Large intestine (tissue), 3 donors: ENCODE measurements around the gene AOX1. TPM values are rescaled to one million over a fixed set of nuclear protein-coding genes. Genes with fewer than 3 reads are reported as not detected.

Source experiments
- DNase-seq, 2 donors: peaks; one replicate each; pipeline versions ENCODE4 v3.0.0 to v3.0.0-alpha.2; 2013
- H3K27ac ChIP-seq: one replicate; pipeline ENCODE4 v1.5.1; 2013; ENCODE audit warnings: low read length
- H3K27me3 ChIP-seq: 2 replicates; pipeline ENCODE4 v1.6.1; 2013; ENCODE audit warnings: low read length; ENCODE audit not compliant: control insufficient read depth, insufficient read depth
- H3K36me3 ChIP-seq: 2 replicates; pipeline ENCODE4 v1.6.1; 2013; ENCODE audit warnings: low read length; ENCODE audit not compliant: control insufficient read depth, insufficient read depth
- H3K4me1 ChIP-seq: one replicate; pipeline ENCODE4 v1.6.1; 2013; ENCODE audit warnings: low read length; ENCODE audit not compliant: control insufficient read depth, insufficient read depth
- H3K4me3 ChIP-seq: one replicate; pipeline ENCODE4 v1.5.1; 2013; ENCODE audit warnings: low read length
- H3K9me3 ChIP-seq: one replicate; pipeline ENCODE4 v1.6.1; 2013; ENCODE audit warnings: mild to moderate bottlenecking, low read depth, low read length, moderate library complexity; ENCODE audit not compliant: control insufficient read depth
- WGBS: methylation state at CpG from one replicate; pipeline ENCODE4 v1.1.5; 2013; ENCODE audit warnings: low lambda C conversion rate; ENCODE audit not compliant: insufficient coverage; 5-methylcytosine and 5-hydroxymethylcytosine counted together
- polyA plus RNA-seq: library from polyadenylated mRNA; unstranded; fragments of 120-200 nt; gene quantifications from one replicate; pipeline ENCODE4 v1.2.1, GENCODE V29; 2013

AOX1 gene
- polyA plus RNA-seq, 1 donor: 6.4 TPM

DNA sequence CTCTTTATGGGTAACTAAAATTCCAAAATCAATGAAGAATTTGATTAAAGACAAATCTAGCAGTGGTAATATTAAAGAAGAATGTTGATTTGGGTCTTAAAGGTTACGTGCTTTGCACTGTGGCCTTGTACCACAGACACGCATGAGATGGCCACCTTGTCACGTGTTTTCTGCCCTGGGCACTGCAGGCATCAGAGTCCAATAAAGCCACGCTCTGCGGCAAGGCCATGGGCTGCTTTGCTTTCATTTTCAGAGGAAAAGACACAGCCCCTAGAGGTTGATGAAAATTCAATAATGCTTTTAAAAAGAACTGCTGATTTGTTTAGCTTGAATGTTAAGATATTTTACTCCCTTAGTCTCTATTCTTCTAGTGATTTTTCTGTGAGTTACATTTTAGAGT lies 30.4 kb downstream of the AOX1 start:
- Histone ChIP-seq H3K4me3 (no peak overlapping the region), H3K27me3 (no peaks in the 10 kb centered on the region), H3K27ac (no peak overlapping the region), H3K4me1 (peaks cover 6% of the 10 kb centered on the region), H3K36me3 (no peaks in the 10 kb centered on the region), H3K9me3 (no peaks in the 10 kb centered on the region)
- WGBS: no CpG with 5 or more reads among the region's 5 CpGs
- peak in 1 of 2 donors; percentile 38 for DNase-seq

DNA sequence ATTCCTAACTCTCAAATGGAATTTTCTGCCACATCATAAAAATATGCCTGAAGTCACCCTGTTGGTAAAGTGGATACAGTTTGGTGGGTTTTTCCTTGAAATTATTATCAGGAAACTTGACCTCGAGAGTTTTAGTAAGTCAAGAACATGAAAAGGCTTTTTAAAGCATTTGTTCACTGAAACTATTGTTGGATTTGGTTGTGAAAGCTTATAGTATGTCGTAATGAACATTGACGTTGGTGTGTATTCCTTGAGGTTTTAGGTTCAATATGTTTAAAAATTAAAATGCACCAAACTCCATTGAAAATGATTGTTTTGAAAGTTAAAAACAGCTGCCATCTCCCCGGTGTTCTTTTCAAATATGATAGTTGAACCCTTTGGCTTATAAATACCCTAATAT lies 30.8 kb downstream of the AOX1 start:
- WGBS: 92% methylated on average over 2 of the region's 4 CpGs
- no peaks in the 10 kb centered on the region for H3K27me3 ChIP-seq
- no peak overlapping the region for H3K27ac ChIP-seq
- peaks cover 6% of the 10 kb centered on the region for H3K4me1 ChIP-seq
- no peaks in the 10 kb centered on the region for H3K9me3 ChIP-seq
- H3K36me3 ChIP-seq: no peaks in the 10 kb centered on the region
- no peak for DNase-seq
- no peak overlapping the region for H3K4me3 ChIP-seq

DNA sequence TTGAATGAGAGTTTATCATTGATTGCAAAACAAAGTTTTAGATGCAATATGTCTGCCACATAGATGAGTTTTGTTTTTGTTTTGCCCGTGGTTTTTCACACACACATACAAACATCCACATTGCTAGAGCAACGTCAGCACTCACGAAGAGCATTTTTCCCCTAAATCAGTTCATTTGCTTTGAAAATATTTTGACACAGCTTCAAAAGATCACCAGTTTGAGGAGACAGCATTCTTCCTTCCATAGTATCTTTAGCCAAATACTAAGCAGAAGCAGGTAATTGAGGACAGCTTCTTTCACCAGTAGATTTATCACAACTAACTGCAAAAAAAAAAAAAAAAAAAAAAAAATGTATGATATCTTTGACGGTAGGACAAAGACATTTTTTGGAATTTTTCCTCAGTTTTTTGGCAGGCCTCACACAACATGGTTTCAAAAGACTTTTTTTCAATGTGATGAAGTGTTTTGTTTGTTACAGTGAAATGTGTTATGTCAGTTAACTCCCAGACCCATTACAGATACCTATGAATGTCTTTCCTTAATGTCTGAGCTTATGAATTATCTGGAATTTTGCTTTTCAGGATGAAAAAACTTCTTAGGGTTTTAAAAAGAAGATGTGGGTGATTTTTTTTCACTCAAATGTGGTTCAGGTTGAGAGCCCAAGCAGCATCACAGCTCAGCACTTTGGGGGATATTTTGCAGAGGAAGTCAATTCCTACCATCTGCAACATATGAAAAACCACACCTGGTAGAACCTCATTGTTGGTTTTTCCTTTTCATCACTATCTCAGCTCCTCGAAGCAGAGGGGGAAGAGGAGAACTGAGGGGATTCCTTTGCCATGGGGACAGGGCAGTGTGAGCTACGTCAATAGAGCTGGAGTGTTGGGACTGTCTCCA lies 31.6 kb downstream of the AOX1 start:
- Histone ChIP-seq H3K36me3 (no peaks in the 10 kb centered on the region), H3K9me3 (no peaks in the 10 kb centered on the region), H3K27me3 (no peaks in the 10 kb centered on the region), H3K27ac (no peak overlapping the region), H3K4me3 (no peak overlapping the region), H3K4me1 (peaks cover 6% of the 10 kb centered on the region)
- DNase-seq: no peak
- WGBS: no CpG with 5 or more reads among the region's 6 CpGs

DNA sequence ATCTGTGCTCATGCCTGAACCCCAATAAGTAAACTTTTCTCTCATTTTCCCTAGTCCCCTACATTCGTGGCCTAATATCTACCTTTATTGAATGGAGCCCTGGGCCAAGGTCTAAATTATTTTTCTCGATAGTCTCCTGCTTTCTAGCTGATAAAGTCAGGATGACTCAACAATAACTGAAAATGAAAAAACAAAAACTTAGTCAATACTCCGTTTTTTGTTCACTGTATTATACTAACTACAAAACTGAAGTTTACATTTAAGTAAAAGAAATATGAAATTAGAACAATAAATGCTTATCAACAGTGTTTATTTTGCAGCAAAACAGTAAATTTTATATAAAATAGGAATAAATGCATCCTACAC lies 32.2 kb downstream of the AOX1 start:
- H3K27ac ChIP-seq: no peak overlapping the region
- no peak overlapping the region for H3K4me3 ChIP-seq
- DNase-seq: no peak
- 84% methylated on average over 3 of the region's 3 CpGs for WGBS
- no peaks in the 10 kb centered on the region for H3K36me3 ChIP-seq
- H3K27me3 ChIP-seq: no peaks in the 10 kb centered on the region
- peaks cover 6% of the 10 kb centered on the region for H3K4me1 ChIP-seq
- no peaks in the 10 kb centered on the region for H3K9me3 ChIP-seq

DNA sequence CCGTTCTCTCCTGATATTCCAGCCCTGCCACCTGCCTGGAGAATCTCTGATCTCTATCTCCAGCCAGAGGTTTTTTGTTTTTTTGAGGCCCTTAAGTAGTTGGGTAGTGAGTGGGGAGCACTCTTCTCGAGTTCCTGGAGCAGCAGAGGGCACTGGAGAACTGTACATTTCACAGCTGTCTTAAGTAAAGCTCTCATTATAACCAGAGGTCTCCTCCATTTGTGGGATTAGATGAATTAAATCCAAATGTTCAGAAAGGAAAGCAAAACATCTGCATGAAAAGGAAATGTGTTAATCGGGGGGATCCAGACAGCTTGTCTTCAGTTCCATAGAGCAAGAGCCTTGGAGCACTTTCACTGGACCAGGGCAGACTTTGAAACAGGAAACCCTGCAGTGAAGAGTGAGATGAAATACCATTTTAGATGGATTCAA lies 32.8 kb downstream of the AOX1 start:
- peak in 1 of 2 donors; percentile 61 for DNase-seq
- Histone ChIP-seq H3K4me1 (peaks cover 6% of the 10 kb centered on the region), H3K27ac (no peak overlapping the region), H3K4me3 (no peak overlapping the region), H3K36me3 (no peaks in the 10 kb centered on the region), H3K27me3 (no peaks in the 10 kb centered on the region), H3K9me3 (no peaks in the 10 kb centered on the region)
- 30% methylated on average over 2 of the region's 3 CpGs for WGBS

DNA sequence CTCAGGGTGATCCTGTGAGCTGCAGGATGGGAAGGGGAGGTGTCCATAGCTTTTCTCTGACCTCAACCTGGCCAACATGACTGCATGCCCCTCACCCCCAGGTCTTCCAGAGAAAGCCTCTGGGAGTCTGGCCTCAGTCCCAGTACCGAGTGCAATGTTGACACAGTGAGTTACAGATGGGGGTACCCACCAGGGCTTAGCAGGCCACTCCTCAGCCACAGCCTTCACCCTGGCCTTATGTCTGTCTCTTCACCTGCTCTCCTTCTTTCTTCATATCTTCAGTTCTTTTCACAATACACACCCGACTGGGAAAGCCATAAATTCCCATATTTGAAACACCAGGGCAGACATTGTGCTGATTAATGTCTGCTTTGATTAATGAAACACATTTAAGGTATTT lies 33.5 kb downstream of the AOX1 start:
- Histone ChIP-seq H3K27me3 (no peaks in the 10 kb centered on the region), H3K4me3 (no peak overlapping the region), H3K27ac (no peak overlapping the region), H3K4me1 (peaks cover 6% of the 10 kb centered on the region), H3K9me3 (no peaks in the 10 kb centered on the region), H3K36me3 (no peaks in the 10 kb centered on the region)
- 13% methylated on average over 1 of the region's 2 CpGs for WGBS
- peak in 1 of 2 donors; percentile 24 for DNase-seq

DNA sequence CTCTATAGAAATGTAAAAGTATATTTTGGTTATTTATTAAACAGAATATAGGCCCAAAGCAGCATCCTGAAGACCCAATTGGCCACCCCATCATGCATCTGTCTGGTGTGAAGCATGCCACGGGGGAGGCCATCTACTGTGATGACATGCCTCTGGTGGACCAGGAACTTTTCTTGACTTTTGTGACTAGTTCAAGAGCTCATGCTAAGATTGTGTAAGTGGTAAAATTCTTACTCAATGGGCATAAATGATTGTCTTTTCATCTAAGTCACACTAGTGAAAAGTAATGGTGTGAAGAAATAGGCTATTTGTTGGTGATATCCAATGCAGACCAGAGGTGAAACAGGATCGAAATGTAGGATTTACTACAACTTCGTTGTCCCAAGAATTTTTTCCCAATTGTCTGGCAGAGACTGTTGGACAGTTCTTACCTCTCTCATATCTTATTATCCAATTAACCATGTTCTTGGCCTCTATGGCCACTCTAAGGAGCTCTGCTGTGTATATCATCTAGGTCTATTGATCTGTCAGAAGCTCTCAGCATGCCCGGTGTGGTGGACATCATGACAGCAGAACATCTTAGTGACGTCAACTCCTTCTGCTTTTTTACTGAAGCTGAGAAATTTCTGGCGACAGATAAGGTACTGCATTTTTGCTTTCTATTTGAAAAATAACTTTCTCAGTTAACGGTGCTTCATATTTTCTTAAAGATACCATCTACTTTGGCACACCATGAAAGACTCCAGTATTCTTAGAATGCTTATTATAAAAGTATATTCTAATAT lies 35.0 kb downstream of the AOX1 start:
- Histone ChIP-seq H3K27ac (no peak overlapping the region), H3K4me1 (peaks cover 6% of the 10 kb centered on the region), H3K4me3 (no peak overlapping the region), H3K9me3 (no peaks in the 10 kb centered on the region), H3K36me3 (no peaks in the 10 kb centered on the region), H3K27me3 (no peaks in the 10 kb centered on the region)
- WGBS: 89% methylated on average over 4 of the region's 7 CpGs
- DNase-seq: no peak

DNA sequence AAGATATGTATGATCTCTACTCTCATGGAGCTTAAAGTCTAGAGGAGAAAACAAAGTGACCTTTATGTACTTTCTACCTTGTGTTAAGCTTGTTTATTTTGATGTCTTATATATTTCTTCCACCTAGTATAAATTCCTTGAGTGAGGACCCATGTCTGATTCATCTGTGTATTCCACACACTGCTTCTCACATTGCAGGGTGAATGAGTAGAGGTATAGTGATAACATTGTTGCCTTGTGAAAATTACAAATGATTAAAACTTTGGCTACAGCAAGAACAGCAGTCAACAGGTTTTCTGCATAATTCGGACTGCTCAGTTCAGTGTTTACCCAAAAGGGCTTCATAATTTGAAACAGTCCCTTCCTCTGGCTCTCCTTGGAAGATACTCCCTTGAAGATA lies 36.3 kb downstream of the AOX1 start:
- no peak for DNase-seq
- Histone ChIP-seq H3K27ac (no peak overlapping the region), H3K4me3 (no peak overlapping the region), H3K4me1 (peaks cover 6% of the 10 kb centered on the region), H3K27me3 (no peaks in the 10 kb centered on the region), H3K9me3 (no peaks in the 10 kb centered on the region), H3K36me3 (no peaks in the 10 kb centered on the region)
- no CpG with 5 or more reads among the region's 1 CpG for WGBS

DNA sequence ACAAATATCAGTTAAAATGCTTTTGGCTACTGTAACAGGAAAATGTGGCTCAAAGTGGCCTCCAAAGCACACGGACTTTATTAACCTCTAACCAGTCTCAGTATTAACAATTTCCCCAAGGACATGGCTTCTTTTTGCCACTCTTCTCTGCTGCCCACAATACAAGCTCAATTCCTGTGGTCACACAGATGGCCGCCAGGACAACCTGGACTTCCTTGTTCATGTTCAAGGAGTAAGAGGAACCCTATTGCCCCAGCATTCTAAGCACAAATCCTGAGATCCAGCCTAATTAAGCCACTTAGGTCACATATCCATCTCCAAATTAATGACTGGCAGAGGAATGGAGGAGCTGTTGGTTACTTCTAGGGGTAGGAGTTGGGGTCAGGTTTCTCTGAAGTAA lies 38.2 kb downstream of the AOX1 start:
- WGBS: 100% methylated on average over 1 of the region's 2 CpGs
- Histone ChIP-seq H3K4me3 (no peak overlapping the region), H3K27ac (no peak overlapping the region), H3K4me1 (peaks cover 5% of the 10 kb centered on the region), H3K9me3 (no peaks in the 10 kb centered on the region), H3K36me3 (no peaks in the 10 kb centered on the region), H3K27me3 (no peaks in the 10 kb centered on the region)
- no peak for DNase-seq

DNA sequence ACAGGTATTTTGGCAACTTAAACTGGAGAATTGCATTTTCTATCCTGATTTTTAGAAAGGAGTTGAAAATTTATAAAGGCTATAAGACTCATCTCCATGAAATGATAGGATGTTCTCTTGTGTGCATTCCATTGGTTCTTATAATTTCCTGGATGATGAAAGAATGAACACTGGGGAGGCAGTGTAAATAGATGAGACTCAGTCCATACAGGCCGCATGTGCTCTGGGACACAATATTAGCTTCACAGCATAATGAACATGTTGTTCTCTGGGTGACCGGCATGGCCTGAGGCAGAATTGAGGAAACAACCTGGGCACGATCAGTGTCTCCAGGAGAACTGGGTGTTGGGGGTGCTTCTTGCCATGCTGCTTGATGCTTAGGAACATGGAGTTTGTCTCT lies 38.8 kb downstream of the AOX1 start:
- no CpG with 5 or more reads among the region's 3 CpGs for WGBS

More for the DNA sequence above, 38.8 kb downstream of the AOX1 start:
- Histone ChIP-seq H3K4me3 (no peak overlapping the region), H3K27me3 (no peaks in the 10 kb centered on the region), H3K27ac (no peak overlapping the region), H3K9me3 (no peaks in the 10 kb centered on the region), H3K36me3 (no peaks in the 10 kb centered on the region), H3K4me1 (no peaks in the 10 kb centered on the region)
- DNase-seq: no peak
